HG03095 (cell line): ENCODE data around the gene KCNJ5.

ENCODE experiments used
- ATAC-seq: cut with Tn5 transposase; IDR thresholded peaks from one replicate; pipeline ENCODE4 v1.9.1; 2021; ENCODE audit warnings: moderate library complexity; ENCODE audit not compliant: unreplicated experiment

The KCNJ5 gene

GRCh38 chr11:128868841-128869671, 22.1 kb upstream of the KCNJ5 start:
- ATAC-seq: no peak

GRCh38 chr11:128871168-128871610, 20.0 kb upstream of the KCNJ5 start:
- no peak for ATAC-seq

GRCh38 chr11:128872094-128872493, 19.1 kb upstream of the KCNJ5 start:
- ATAC-seq: no peak

- ATAC-seq: no peak
Measured at GRCh38 chr11:128872594-128872993, 18.6 kb upstream of the KCNJ5 start.

- ATAC-seq: no peak
Measured at GRCh38 chr11:128874427-128874826, 16.7 kb upstream of the KCNJ5 start.

- no peak for ATAC-seq
Measured at GRCh38 chr11:128876133-128876650, 15.0 kb upstream of the KCNJ5 start.

GRCh38 chr11:128877726-128878125, 13.4 kb upstream of the KCNJ5 start:
- ATAC-seq: no peak

- no peak for ATAC-seq
Measured at GRCh38 chr11:128878455-128878854, 12.7 kb upstream of the KCNJ5 start.

GRCh38 chr11:128879817-128880216, 11.3 kb upstream of the KCNJ5 start:
- no peak for ATAC-seq

GRCh38 chr11:128881221-128881620, 9.9 kb upstream of the KCNJ5 start:
- no peak for ATAC-seq

GRCh38 chr11:128882451-128882850, 8.7 kb upstream of the KCNJ5 start:
- no peak for ATAC-seq

- ATAC-seq: no peak
Measured at GRCh38 chr11:128884054-128884453, 7.1 kb upstream of the KCNJ5 start.

- ATAC-seq: peak; percentile 83
Measured at GRCh38 chr11:128884703-128885338, 6.3 kb upstream of the KCNJ5 start.

GRCh38 chr11:128886406-128887124, 4.6 kb upstream of the KCNJ5 start:
- ATAC-seq: no peak

GRCh38 chr11:128888034-128888985, 2.8 kb upstream of the KCNJ5 start:
- ATAC-seq: no peak

- ATAC-seq: no peak
Measured at GRCh38 chr11:128889657-128890213, 1.4 kb upstream of the KCNJ5 start.

GRCh38 chr11:128890216-128890542, 977 bp upstream of the KCNJ5 start:
- ATAC-seq: no peak

- no peak for ATAC-seq
Measured at GRCh38 chr11:128891913-128892398, 800 bp downstream of the KCNJ5 start.

- no peak for ATAC-seq
Measured at GRCh38 chr11:128892866-128893565, 1.9 kb downstream of the KCNJ5 start.
